ENCODE measurements around the gene PDE5A.
"Not testable (repeated sequence)": the region's sequence is repeated elsewhere in the genome, so short reads cannot be mapped to it uniquely, and the experiment has no call there.

The PDE5A gene

GRCh38 chr4:119628281-119629141, at the start of gene PDE5A:
TSS of gene PDE5A (minus strand) at chr4:119628804. CDS start at chr4:119628671, 133 bp downstream.
- peak in 55 of 58 donors; percentile 3 to 77 (median 52) for DNase-seq

GRCh38 chr4:119676101-119676500, 47.5 kb upstream of the PDE5A start:
- DNase-seq, result no peak

- DNase-seq, result no peak
These were observed 46.8 kb upstream of the PDE5A start for GRCh38 chr4:119675391-119675790.

DNA sequence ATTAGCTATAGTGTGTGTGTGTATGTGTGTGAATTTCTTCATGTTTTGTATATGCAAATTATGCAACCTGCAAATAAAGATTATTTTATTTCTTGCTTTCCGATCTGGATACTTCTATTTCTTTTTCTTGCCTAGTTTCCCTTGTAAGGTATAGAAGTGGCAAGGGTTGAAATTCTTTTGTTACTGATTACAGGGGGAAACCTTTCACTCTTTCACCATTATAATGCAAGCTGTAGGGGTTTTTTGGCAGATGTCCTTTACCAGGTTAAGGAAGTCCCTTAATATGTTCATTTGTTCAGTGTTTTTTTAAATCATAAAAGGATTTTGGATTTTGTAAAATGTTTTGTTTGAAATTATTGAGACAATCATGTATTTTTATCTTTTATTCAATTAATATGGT, 44.3 kb upstream of the PDE5A start:
- DNase-seq, result no peak

DNA sequence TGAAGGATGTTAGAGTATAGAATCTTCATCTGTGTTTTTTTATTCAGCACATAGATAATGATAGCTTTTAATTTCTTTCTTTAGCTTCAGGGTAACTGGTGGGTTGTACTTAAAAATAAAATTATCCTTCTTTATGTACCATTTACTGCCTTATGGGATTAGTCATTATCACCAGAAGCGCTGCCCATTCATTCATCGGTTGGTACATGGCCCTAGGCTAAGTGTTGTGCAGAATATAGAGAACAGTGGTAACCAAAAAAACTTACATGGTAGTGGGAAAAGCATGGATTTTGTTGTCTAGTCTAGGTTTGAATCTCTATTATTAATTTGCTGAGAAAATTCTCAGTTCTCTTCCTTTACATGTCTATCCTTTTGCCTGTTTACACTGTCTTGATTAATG, 43.5 kb upstream of the PDE5A start:
- DNase-seq, result no peak

DNA sequence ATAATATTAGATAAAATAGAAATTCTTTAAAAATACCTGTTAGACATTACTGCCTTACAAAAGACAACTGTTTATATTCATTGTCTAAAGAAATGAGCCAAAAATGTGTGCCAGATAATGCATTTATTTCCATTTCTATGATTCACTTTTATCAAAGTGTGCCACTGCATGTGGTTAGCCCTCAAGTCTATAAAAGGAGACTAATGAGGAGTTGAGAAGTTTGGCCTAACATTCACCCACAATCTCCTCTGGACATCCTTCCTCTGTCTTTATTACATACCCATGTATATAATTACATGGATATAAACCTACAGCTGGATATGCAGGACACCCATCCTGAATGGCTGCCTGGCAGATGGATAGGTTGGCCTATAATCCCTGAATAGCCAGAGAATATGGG, 42.6 kb upstream of the PDE5A start:
- no peak for DNase-seq

DNA sequence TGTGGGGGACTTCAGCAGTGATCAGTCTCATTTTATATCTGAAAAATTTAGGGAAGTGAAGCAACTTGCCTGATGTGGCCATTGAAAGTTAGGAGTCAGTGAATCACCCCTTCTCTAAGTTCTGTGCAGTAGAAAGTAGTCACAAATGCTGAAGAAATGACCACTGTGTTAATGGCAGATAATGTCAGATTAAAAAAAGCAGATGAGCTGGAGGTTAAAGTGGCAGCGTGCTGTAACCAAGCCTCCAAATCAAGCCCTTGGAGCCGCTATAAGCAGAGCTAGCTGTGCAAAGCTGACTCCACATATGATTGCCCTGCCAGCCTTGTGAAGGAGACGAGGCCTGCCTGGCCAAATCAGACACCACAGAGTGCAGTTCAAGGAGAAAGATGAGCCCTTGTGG, 39.2 kb upstream of the PDE5A start:
- no peak for DNase-seq

- DNase-seq, result no peak
These were observed 38.1 kb upstream of the PDE5A start for GRCh38 chr4:119666653-119667091.

GRCh38 chr4:119665752-119666151, 37.1 kb upstream of the PDE5A start:
- DNase-seq, result no peak

- no peak for DNase-seq
These were observed 35.7 kb upstream of the PDE5A start for GRCh38 chr4:119664168-119664907.

- DNase-seq, result no peak
These were observed 34.7 kb upstream of the PDE5A start for GRCh38 chr4:119663160-119663788.

DNA sequence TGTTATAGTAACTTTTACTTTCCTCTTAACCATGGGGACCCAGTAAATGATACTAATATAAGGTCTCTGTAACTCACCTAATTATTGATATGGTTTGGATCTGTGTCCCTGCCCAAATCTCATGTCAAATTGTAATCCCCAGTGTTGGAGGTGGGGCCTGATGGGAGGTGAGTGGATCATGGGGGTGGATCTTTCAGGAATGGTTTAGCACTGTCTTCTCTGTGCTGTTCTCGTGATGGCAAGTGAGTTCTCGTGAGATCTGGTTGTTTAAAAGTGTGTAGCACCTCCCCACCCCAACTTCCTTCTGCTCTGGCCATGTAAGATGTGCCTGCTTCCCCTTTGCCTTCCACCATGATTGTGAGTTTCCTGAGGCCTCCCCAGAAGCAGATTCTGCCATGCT, 34.0 kb upstream of the PDE5A start:
- DNase-seq, result not testable (repeated sequence)

DNA sequence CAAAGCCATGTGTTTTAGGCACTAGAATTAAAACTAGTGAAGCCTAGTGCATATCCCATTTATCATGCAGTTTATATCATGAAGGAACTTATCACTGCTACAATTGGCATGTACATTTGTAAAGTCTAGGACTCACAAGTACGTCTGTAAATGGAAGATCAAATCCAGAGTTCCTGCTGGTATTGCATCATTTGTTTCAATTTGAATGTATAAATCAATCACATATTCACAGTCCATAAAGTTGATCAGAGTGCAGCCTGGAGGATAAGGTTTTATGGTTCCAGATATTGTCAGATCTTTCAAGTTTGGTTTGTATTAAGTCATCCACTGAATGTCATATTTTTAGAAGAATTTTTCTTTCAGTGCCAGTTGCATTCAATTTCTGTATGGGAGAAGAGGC, 32.6 kb upstream of the PDE5A start:
- no peak for DNase-seq

- DNase-seq, result no peak
These were observed 31.0 kb upstream of the PDE5A start for GRCh38 chr4:119659576-119659975.

- DNase-seq, result no peak
These were observed 28.6 kb upstream of the PDE5A start for GRCh38 chr4:119657111-119657611.

GRCh38 chr4:119656342-119656741, 27.7 kb upstream of the PDE5A start:
- peak in 2 of 58 donors; percentile 1 to 10 for DNase-seq

- DNase-seq, result no peak
These were observed 26.7 kb upstream of the PDE5A start for GRCh38 chr4:119655111-119655837.

DNA sequence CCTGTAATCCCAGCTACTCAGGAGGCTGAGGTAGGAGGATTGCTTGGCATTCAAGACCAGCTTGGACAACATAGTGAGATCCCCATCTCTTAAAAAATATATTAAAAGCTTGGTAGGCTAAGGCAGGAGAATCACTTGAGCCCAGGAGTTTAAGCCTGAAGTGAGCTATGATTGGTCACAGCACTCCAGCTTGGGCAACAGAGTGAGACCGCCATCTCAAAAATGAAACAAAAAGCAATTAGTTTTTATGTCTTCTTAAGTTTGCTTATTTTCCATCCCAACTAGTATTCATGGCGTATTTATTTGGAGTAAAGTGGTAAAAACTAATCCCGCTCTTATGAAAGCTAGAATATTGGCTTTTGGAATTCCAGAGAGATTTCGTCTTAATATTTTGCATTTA, 25.4 kb upstream of the PDE5A start:
- no peak for DNase-seq

DNA sequence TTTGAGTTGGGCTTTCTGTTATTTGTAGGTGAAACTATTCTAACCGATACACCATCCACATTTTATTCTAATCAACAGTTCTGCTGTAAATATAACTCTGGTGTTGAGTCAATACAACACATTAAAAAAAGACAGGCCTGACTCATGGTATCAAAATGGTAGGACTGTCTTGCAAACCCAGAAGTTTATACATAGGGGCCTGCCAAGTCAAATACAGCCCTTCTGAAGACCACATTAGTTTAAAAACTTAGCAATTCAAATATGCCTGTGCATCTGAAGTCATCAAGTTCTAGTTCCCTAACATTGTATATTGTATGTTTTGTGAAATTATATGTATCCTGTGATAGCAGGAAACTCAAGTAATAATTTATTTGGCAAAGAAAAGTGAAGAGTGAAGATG, 24.4 kb upstream of the PDE5A start:
- DNase-seq, result no peak

- DNase-seq, result no peak
These were observed 19.8 kb upstream of the PDE5A start for GRCh38 chr4:119648398-119648797.

- DNase-seq, result no peak
These were observed 19.0 kb upstream of the PDE5A start for GRCh38 chr4:119647558-119647957.

All from anterior cingulate cortex (tissue), 58 donors.